ENCODE results near the gene BCL11A. TPM values are rescaled to one million over a fixed set of nuclear protein-coding genes. Genes with fewer than 3 reads are reported as not detected.
"Not testable (repeated sequence)": the region's sequence is repeated elsewhere in the genome, so short reads cannot be mapped to it uniquely, and the experiment has no call there.

BCL11A gene
- total RNA-seq, 1 donor from 2014 or later = 31.4 TPM

- DNase-seq (ENCODE audit: low spot score) = no peak
Measured at GRCh38 chr2:60433018-60433596, 120.3 kb downstream of the BCL11A start.

GRCh38 chr2:60432035-60432601 is 121.3 kb downstream of the BCL11A start:
- DNase-seq (ENCODE audit: low spot score) = no peak

- DNase-seq (ENCODE audit: low spot score) = no peak
Measured at GRCh38 chr2:60429681-60430080, 123.8 kb downstream of the BCL11A start.

GRCh38 chr2:60426880-60427279 is 126.6 kb downstream of the BCL11A start:
- no peak for DNase-seq (ENCODE audit: low spot score)

- DNase-seq (ENCODE audit: low spot score) = no peak
Measured at GRCh38 chr2:60426341-60426740, 127.1 kb downstream of the BCL11A start.

- DNase-seq (ENCODE audit: low spot score) = no peak
Measured at GRCh38 chr2:60424233-60424632, 129.2 kb downstream of the BCL11A start.

GRCh38 chr2:60423505-60423904 is 129.9 kb downstream of the BCL11A start:
- DNase-seq (ENCODE audit: low spot score) = no peak

GRCh38 chr2:60422826-60423483 is 130.5 kb downstream of the BCL11A start:
- no peak for DNase-seq (ENCODE audit: low spot score)

- not testable (repeated sequence) for DNase-seq (ENCODE audit: low spot score)
Measured at GRCh38 chr2:60417210-60417609, 136.2 kb downstream of the BCL11A start.

- DNase-seq (ENCODE audit: low spot score) = peak; percentile 54
Measured at GRCh38 chr2:60416221-60417008, 137.0 kb downstream of the BCL11A start.

GRCh38 chr2:60415814-60416213 is 137.6 kb downstream of the BCL11A start:
- no peak for DNase-seq (ENCODE audit: low spot score)

GRCh38 chr2:60414495-60415138 is 138.8 kb downstream of the BCL11A start:
- no peak for DNase-seq (ENCODE audit: low spot score)

GRCh38 chr2:60413814-60414168 is 139.7 kb downstream of the BCL11A start:
- DNase-seq (ENCODE audit: low spot score) = no peak

GRCh38 chr2:60413069-60413813 is 140.2 kb downstream of the BCL11A start:
- DNase-seq (ENCODE audit: low spot score) = no peak

- no peak for DNase-seq (ENCODE audit: low spot score)
Measured at GRCh38 chr2:60412620-60413019, 140.8 kb downstream of the BCL11A start.

- DNase-seq (ENCODE audit: low spot score) = no peak
Measured at GRCh38 chr2:60412027-60412426, 141.4 kb downstream of the BCL11A start.

GRCh38 chr2:60411295-60411694 is 142.2 kb downstream of the BCL11A start:
- no peak for DNase-seq (ENCODE audit: low spot score)

- DNase-seq (ENCODE audit: low spot score) = no peak
Measured at GRCh38 chr2:60410456-60411146, 142.9 kb downstream of the BCL11A start.

- no peak for DNase-seq (ENCODE audit: low spot score)
Measured at GRCh38 chr2:60409531-60409871, 144.0 kb downstream of the BCL11A start.

- no peak for DNase-seq (ENCODE audit: low spot score)
Measured at GRCh38 chr2:60408811-60409530, 144.5 kb downstream of the BCL11A start.
